GM19239 (cell line): ENCODE results near the gene SERTM2.

Experiments
- DNase-seq: peaks from one replicate; pipeline ENCODE4 v3.0.0; 2011; ENCODE audit warnings: low spot score; ENCODE audit not compliant: insufficient read length
- FAIRE-seq: peaks from 2 replicates; lab custom pipeline; 2011; peaks lifted over from hg19 to GRCh38; lab: Jason Lieb, UNC

Gene SERTM2

DNA sequence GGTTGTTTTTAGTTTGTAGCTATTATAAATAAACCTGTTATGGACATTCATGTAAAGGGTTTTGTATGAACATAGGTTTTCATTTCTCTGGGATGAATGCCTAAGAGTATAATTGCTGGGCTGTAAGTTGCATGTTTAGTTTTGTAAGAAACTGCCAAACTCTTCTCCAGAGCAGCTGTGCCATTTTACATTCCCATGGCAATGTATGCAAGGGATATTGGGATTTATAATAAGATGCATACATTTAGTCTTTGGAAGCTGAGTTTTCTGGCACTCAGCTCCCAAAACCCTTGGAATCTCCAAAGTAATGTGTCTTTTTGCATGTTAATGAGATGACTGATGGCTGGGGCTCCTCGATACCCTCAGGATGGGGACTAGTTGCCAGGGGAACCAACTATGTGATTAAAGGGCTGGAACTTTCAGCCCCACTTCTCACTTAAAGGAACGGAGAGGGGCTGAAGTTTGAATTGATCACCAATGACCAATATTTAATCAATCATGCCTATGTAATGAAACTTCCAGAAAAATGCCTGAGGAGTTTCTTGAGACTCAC is 44.0 kb downstream of the SERTM2 start:
- DNase-seq: no peak
- FAIRE-seq: no peak

DNA sequence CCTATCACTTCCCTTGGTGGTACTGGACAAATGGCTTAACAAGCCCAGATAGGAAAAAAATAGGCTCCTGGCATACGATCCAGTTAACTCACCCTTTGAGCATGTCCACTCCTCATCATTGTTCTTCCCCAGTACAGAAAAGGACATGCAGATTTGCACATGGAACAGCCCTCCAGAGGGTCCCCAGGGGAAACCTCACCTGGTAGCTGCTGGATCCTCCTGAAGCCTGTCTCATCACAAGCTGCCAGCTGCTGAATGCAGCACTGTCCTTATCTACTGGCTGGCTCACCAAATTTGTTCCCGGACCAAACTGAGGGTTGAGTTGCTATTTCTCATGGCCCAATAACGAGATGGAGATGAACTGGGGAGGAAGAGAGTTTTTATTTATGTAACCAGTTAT is 49.4 kb downstream of the SERTM2 start:
- FAIRE-seq (no peak), DNase-seq (no peak)

DNA sequence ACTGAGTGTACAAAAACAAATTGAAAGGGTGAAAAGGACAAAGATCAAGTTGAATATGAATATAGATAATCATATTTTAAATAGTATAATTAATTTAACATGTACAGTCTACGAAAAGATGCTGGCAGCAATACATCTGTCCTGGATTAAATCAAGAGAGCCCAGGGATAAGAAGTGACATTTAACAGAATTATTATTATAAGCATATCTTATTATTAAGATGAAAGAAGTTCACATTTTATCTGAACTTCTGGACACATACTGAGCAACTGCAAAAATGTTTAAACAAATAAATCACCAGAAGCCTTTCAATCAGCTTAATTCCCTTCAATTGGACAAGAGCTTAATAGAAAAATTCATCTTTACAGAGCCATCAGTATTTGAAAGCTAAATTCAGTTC is 50.4 kb downstream of the SERTM2 start:
- FAIRE-seq (no peak), DNase-seq (no peak)

DNA sequence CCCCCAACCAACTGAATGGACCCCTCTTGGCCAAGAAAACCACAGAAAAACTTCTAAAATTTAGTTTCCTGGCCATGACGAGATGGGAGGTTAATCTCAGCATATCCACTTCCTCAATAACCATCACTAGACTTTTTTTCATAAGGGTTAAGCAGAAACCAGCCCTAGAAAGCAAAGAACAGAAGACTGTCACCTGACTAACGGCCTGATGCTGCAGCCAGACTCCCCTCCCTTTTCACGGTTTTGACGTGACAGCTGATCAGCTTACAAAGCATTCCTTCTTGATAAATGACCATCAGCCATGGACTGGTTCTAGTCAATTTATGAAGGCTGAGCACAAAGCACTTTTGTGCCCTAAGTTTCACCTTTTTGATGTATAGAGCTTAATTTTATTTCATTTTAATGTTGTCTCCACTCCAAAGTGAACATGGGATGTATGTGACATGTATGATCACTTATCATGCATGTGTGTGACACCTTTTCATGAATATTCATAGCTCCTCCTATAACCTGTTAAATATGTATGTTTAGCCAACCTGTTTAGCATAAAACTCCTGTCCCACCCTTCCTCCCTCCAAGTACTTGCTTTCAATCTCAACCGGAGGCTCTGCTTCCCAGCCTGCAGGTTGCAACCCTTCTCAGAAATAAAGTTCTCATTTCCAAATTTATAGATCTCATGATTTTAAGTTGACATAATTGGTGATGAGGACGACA is 56.3 kb downstream of the SERTM2 start:
- no peak for DNase-seq
- FAIRE-seq: no peak

DNA sequence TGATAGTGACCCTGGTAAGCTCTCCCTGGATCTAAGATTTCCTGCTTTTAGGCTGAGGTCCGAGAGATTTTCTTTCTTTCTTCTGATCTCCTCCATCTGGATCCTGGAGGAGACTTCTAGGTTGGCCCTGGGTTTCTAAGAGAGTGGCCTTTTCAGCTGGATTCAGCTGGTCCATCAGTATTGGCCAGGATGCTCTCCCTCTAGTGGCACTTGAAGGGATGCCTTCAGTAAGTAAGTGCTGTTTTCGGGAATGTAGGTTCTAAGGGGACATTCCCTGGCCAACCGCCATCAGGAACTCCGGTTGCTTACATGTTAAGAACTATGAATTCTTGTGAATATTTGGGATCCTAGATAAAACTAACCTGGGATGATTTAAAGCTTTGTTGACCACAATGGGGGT is 56.9 kb downstream of the SERTM2 start:
- FAIRE-seq (no peak), DNase-seq (no peak)

DNA sequence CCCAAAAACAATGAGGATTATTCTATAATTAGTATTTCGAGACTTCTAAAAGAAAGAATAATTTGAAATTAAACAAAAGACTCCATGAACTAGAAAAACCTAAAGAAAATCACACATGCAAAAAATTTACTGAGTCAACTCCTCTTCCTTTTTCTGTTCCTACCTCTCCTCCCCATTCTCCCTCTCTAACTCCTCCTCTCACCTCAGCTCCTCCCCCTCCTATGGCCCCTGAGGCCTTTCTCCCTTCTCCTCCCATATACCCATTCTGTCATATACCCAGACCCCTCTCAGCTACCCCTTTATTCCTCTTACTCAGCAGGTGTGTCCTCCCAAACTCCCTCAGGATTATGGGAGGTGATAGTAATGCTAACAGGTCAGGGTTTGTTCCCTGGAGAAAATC is 57.4 kb downstream of the SERTM2 start:
- FAIRE-seq: no peak
- DNase-seq: no peak
